Common myeloid progenitor, CD34-positive (primary cell): Measurements from ENCODE around the gene MIS18BP1. TPM values are rescaled to one million over a fixed set of nuclear protein-coding genes. Genes with fewer than 3 reads are reported as not detected.
"Not testable (repeated sequence)": the region's sequence is repeated elsewhere in the genome, so short reads cannot be mapped to it uniquely, and the experiment has no call there.

ENCODE experiments used
- CTCF ChIA-PET: fragments of 350-600 bp; sonication (Branson Sonifier 250); formaldehyde crosslinking; loops from one replicate; lab custom pipeline; 2021; ENCODE audit warnings: antibody characterized with exemption; lab: Charles Lee
- POLR2A ChIA-PET: fragments of 350-600 bp; sonication (Branson Sonifier 250); formaldehyde crosslinking; loops from one replicate; lab custom pipeline; 2021; ENCODE audit warnings: antibody characterized with exemption; lab: Charles Lee
- DNase-seq, 3 donors: peaks; one replicate each; pipeline versions ENCODE4 v3.0.0 to v3.0.0-alpha.2; 2013
- H3K27ac ChIP-seq, 2 experiments: 1 replicate in 1 of 2; 2 replicates in 1 of 2; pipeline ENCODE4 v1.7.0; 2013; ENCODE audit warnings: inconsistent platforms in 2 of 2, low read length in 2 of 2, mild to moderate bottlenecking in 2 of 2, low read depth in 1 of 2, moderate library complexity in 1 of 2; ENCODE audit not compliant: severe bottlenecking in 2 of 2, insufficient read depth in 1 of 2, poor library complexity in 1 of 2
- H3K27me3 ChIP-seq, 5 experiments: replicated peaks in 2 of 5; 1 replicate in 3 of 5; 2 replicates in 2 of 5; pipeline versions ENCODE4 v1.6.1 to v1.7.0; 2013; ENCODE audit warnings: low read length in 4 of 5, mild to moderate bottlenecking in 2 of 5, moderate library complexity in 2 of 5, inconsistent platforms in 1 of 5; ENCODE audit not compliant: insufficient read depth in 5 of 5, control insufficient read depth in 4 of 5
- H3K36me3 ChIP-seq, 4 experiments: 1 replicate in 2 of 4; 2 replicates in 2 of 4; pipeline versions ENCODE4 v1.6.1 to v1.7.0; 2013; ENCODE audit warnings: low read length in 3 of 4, control low read depth in 1 of 4, mild to moderate bottlenecking in 1 of 4; ENCODE audit not compliant: control insufficient read depth in 4 of 4, insufficient read depth in 4 of 4
- H3K4me1 ChIP-seq, 4 experiments: 1 replicate in 3 of 4; 2 replicates in 1 of 4; pipeline versions ENCODE4 v1.6.1 to v1.7.1; 2013; ENCODE audit warnings: low read length in 3 of 4, mild to moderate bottlenecking in 3 of 4, control low read depth in 1 of 4, inconsistent platforms in 1 of 4, moderate library complexity in 1 of 4; ENCODE audit not compliant: control insufficient read depth in 4 of 4, insufficient read depth in 4 of 4; ENCODE audit errors: control extremely low read depth in 1 of 4
- H3K4me3 ChIP-seq, 7 experiments: 1 replicate in 4 of 7; 2 replicates in 3 of 7; pipeline versions ENCODE4 v1.5.1 to v1.7.0; 2013; ENCODE audit warnings: mild to moderate bottlenecking in 7 of 7, low read length in 6 of 7, moderate library complexity in 6 of 7, inconsistent platforms in 2 of 7, low read depth in 2 of 7, control low read depth in 1 of 7; ENCODE audit not compliant: insufficient read depth in 4 of 7, control insufficient read depth in 1 of 7; ENCODE audit errors: extremely low read depth in 1 of 7
- H3K9me3 ChIP-seq, 5 experiments: 1 replicate in 4 of 5; 2 replicates in 1 of 5; pipeline versions ENCODE4 v1.6.1 to v1.7.1; 2013; ENCODE audit warnings: low read length in 4 of 5, mild to moderate bottlenecking in 2 of 5, inconsistent platforms in 1 of 5, low read depth in 1 of 5, moderate library complexity in 1 of 5; ENCODE audit not compliant: control insufficient read depth in 4 of 5, insufficient read depth in 2 of 5; ENCODE audit errors: control extremely low read depth in 1 of 5
- WGBS: methylation state at CpG from one replicate; pipeline ENCODE4 v1.1.5; 2013; ENCODE audit not compliant: insufficient coverage; 5-methylcytosine and 5-hydroxymethylcytosine counted together
- polyA plus RNA-seq: library from polyadenylated mRNA; unstranded; fragments of 120-200 nt; gene quantifications from one replicate; pipeline ENCODE4 v1.2.1, GENCODE V29; 2013

Gene MIS18BP1
- 93.9 TPM for polyA plus RNA-seq

DNA sequence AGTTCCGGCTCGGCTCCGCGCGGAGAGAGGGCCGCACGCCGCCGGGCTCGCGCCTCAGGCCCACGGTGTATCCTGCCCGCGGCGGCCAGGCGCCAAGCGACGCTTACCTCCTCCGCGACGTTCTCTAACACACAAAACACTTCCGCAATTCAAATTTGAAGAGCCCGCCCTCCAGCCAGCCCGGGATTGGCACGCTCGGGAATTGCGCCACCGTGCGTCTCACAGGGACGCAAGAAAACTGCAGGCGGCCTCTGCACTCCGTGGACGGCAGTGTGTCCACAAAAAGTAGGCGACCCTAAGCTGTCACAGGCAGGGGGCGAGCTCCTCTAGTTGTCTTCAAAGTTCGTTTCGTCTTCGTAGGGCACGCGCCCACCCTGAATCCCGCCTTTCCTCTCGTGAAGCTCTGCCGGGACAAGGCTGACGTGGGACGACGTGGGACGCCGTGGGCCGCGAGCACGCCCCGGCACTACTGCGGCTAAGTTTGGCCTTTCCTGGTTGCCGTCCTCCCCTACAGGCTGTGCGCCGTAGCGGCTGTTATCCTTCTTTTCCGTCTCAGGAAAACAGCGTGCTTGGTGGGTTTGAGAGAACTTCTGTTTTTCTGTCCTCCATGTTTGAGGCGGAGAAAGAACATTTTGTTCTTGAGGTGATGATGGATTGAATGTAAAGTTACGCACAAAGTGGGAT is at the start of gene MIS18BP1:
TSS of gene MIS18BP1 (minus strand) at position 133 of the 684 bp plus-strand sequence. CDS start 5,916 bp downstream, outside the sequence.
- peaks cover 25 to 38% (median 35%) of the 10 kb centered on the region in 4 experiments for H3K4me1 ChIP-seq
- H3K4me3 ChIP-seq, result peak within 1 kb of the TSS; percentile 84 to 99 (median 91)
- H3K36me3 ChIP-seq, result no peaks in the 10 kb centered on the region
- WGBS, result 1% methylated on average over 36 of the region's 61 CpGs
- DNase-seq, result peak; percentile 98 to 99 (median 99)
- peaks cover 0 to 16% (median 4%) of the 10 kb centered on the region in 5 experiments for H3K9me3 ChIP-seq
- POLR2A ChIA-PET, result interaction anchor here (0.6 to 0.9 kb wide), 3 partner anchors 9 to 360 kb away, joined by 3 read pairs; partner anchors contain the start of gene FANCM
- CTCF ChIA-PET, result interaction anchor here (0.8 to 12.4 kb wide), 9 partner anchors 9 to 308 kb away, joined by 3 to 104 read pairs (median 4); no protein-coding TSS in a partner anchor
- no peaks in the 10 kb centered on the region for H3K27me3 ChIP-seq
- H3K27ac ChIP-seq, result peak within 1 kb of the TSS; percentile 82 to 91

DNA sequence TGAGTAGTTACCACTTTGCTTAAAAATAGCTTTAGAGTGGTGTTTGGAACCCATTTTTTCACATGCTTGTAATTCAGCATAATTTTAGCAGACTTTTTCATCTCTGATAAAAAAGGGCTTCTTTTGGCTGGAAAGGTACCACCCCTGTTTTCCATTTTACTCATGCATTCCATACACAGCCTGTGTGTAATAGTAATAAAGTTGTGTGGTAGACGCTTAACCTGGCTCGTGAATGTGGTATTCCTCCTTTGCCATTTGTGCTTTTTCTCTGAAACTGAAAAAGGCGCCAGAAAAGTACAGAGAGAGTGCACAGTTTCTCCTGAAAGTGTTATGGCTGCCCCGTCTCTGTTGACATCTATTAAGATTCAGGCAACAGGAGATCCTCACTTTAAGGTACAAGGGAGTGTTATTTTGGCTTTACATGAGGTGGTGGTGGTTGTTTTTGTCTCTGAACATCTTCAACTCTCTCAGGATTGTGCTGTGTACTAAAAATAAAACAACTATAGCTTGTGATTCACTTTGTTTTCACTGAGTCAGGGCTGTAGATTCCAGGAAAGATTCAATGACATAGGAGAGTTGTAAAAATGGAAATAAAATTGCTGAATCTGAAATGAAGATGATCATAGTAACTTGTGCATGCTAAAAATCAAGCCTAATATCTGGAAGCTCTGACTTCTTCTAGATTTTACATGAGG is 45.6 kb upstream of the MIS18BP1 start:
- Histone ChIP-seq H3K36me3 (no peaks in the 10 kb centered on the region), H3K27me3 (peaks cover 0 to 2% (median 0%) of the 10 kb centered on the region in 5 experiments), H3K27ac (no peak overlapping the region), H3K4me3 (no peak overlapping the region), H3K4me1 (no peaks in the 10 kb centered on the region), H3K9me3 (no peaks in the 10 kb centered on the region)
- 95% methylated on average over 2 of the region's 4 CpGs for WGBS
- DNase-seq, result no peak
- ChIA-PET POLR2A (no interaction called here), CTCF (no interaction called here)

DNA sequence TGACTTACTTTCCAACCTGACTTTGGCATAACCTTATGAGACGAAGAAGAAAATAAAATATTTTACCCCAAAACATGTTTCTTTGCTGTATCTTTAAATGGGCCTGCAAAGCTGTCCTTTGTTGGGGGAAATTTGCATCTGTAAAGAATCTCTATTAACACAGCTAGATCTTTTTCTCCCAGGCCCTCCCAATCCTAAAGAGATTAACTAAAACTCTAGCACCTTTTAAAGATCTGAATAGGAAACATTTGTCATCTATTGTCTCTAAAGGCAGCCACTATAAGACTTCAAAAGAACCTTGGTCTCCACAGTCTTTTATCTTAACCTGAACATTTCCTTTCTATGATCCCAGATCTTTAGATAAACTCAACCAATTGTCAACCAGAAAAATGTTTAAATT is 41.8 kb upstream of the MIS18BP1 start:
- H3K27ac ChIP-seq, H3K9me3 ChIP-seq, H3K4me1 ChIP-seq, H3K4me3 ChIP-seq, H3K27me3 ChIP-seq, CTCF ChIA-PET, POLR2A ChIA-PET, H3K36me3 ChIP-seq, DNase-seq: not testable (repeated sequence)
- 80% methylated on average over 1 of the region's 1 CpG for WGBS

DNA sequence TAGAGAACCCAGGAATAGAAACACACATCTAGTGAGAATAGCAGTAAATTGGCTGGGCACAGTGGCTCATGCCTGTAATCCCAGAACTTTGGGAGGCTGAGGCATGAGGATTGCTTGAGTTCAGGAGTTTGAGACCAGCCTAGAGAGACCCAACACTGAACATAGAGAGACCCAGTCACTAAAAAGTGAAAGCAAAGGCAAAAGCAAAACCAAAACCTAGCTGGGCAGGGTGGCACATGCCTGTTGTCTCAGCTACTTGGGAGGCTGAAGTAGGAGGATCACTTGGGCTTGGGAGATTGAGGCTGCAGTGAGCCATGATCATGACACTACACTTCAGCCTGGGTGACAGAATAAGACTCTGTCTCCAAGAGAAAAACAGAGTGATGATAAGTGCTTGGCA is 37.5 kb upstream of the MIS18BP1 start:
- H3K4me3 ChIP-seq, result no peak overlapping the region
- H3K9me3 ChIP-seq, result no peaks in the 10 kb centered on the region
- ChIA-PET CTCF (no interaction called here), POLR2A (no interaction called here)
- H3K27ac ChIP-seq, result no peak overlapping the region
- peak in 1 of 3 donors; percentile 1 for DNase-seq
- H3K36me3 ChIP-seq, result no peaks in the 10 kb centered on the region
- no peaks in the 10 kb centered on the region for H3K4me1 ChIP-seq
- H3K27me3 ChIP-seq, result no peaks in the 10 kb centered on the region

DNA sequence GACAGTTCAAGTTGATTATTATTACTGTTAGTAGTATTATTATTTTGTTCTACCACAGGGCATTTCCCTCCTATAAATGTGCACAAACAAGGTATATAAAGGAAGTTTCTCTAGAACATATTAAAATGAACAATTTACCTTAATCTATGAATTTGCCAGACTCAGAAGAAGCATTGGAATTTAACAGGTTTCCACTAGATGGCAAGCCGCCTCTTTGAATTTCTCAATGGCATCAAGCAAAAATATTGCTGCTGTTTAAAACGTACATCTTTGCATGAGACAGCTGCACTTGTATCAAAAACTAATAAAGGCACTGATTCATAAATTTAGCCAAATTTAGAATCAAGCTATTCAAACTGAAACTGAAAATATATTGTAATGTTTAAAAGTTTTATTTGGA is 34.6 kb upstream of the MIS18BP1 start:
- Histone ChIP-seq H3K4me1 (no peaks in the 10 kb centered on the region), H3K9me3 (no peaks in the 10 kb centered on the region), H3K27me3 (no peaks in the 10 kb centered on the region), H3K4me3 (no peak overlapping the region), H3K36me3 (no peaks in the 10 kb centered on the region), H3K27ac (no peak overlapping the region)
- WGBS, result no CpG with 5 or more reads among the region's 2 CpGs
- ChIA-PET CTCF (no interaction called here), POLR2A (no interaction called here)
- no peak for DNase-seq

DNA sequence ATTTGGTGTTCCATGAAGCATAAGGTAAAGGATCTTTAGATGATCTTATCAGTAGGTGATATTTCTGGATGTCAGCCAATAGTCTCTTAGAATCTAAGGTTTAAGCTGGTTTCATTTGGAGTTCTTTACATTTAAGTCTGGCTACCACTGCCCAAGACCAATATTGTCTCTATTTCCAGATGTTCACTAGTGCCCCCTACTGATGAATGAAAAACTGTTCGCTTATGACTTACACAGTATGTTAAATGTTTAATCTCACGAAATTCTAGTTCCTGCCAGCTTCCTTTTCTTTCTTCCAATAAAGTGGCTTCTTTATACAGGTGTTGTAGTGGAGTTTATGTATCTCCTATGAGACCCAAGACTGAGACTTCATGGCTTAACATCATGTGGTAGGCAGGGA is 31.8 kb upstream of the MIS18BP1 start:
- H3K27me3 ChIP-seq, result peaks cover 0 to 2% (median 0%) of the 10 kb centered on the region in 5 experiments
- ChIA-PET POLR2A (no interaction called here), CTCF (no interaction called here)
- H3K4me3 ChIP-seq, result no peak overlapping the region
- no CpG with 5 or more reads among the region's 2 CpGs for WGBS
- peaks cover 0 to 13% (median 4%) of the 10 kb centered on the region in 5 experiments for H3K9me3 ChIP-seq
- DNase-seq, result no peak
- no peak overlapping the region for H3K27ac ChIP-seq
- H3K36me3 ChIP-seq, result no peaks in the 10 kb centered on the region
- no peaks in the 10 kb centered on the region for H3K4me1 ChIP-seq
